ENCODE results near the gene CEP78. TPM values are rescaled to one million over a fixed set of nuclear protein-coding genes. Genes with fewer than 3 reads are reported as not detected.

Gene CEP78
- total RNA-seq, 1 donor: 27.6 TPM

DNA sequence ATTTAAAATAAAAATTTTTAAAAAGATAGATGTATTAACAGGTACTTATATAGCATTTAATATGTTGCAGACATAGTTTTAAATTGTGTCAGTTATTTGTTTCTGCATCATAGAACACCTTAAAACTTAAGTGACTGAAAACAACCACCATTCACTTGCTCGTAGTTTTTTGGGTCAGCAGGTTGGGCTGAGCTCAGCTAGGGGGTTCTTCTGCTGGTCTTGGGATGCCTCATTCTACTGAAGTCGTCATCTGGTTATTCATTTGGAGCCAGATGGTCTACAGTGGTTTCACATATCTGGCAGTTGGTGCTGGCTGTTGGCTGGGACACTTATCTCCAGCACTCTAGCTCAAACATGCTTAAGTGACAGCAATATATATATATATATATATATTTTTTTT is 90.7 kb downstream of the CEP78 start:
- H3K4me3 ChIP-seq (ENCODE audit: low read depth, low read length): no peak overlapping the region
- no peak for DNase-seq (ENCODE audit: low read depth)
- TF ChIP-seq, protein P1, sequence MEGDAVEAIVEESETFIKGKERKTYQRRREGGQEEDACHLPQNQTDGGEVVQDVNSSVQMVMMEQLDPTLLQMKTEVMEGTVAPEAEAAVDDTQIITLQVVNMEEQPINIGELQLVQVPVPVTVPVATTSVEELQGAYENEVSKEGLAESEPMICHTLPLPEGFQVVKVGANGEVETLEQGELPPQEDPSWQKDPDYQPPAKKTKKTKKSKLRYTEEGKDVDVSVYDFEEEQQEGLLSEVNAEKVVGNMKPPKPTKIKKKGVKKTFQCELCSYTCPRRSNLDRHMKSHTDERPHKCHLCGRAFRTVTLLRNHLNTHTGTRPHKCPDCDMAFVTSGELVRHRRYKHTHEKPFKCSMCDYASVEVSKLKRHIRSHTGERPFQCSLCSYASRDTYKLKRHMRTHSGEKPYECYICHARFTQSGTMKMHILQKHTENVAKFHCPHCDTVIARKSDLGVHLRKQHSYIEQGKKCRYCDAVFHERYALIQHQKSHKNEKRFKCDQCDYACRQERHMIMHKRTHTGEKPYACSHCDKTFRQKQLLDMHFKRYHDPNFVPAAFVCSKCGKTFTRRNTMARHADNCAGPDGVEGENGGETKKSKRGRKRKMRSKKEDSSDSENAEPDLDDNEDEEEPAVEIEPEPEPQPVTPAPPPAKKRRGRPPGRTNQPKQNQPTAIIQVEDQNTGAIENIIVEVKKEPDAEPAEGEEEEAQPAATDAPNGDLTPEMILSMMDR (IDR thresholded peaks at IDR 0.05; ENCODE audit: insufficient read depth, low read depth, low read length): no peak

Small RNA genes lying within 50 kb of the gene (small RNA-seq; reads per million reads assigned to genes)
- not detected for gene AL353705.4

Other genes with a start within 250 kb of the CEP78 start
- gene GNAQ, start 204.3 kb upstream of the CEP78 start, total RNA-seq: 44.1 and 53.1 TPM in 2 replicates
- 106 and 158 TPM in 2 replicates for gene PSAT1, start 61.0 kb downstream of the CEP78 start, total RNA-seq

Measured in fibroblast of villous mesenchyme (primary cell).